Activated naive CD4-positive, alpha-beta T cell treated with anti-CD3 and anti-CD28 coated beads, Interleukin-2, amount 50 U/mL, for 16 hours (primary cell): ENCODE measurements around the gene OR4E2.
"Not testable (repeated sequence)": the region's sequence is repeated elsewhere in the genome, so short reads cannot be mapped to it uniquely, and the experiment has no call there.

ENCODE experiments used
- DNase-seq: peaks from one replicate; pipeline ENCODE4 v3.0.0-alpha.2; 2020

Gene OR4E2

DNA sequence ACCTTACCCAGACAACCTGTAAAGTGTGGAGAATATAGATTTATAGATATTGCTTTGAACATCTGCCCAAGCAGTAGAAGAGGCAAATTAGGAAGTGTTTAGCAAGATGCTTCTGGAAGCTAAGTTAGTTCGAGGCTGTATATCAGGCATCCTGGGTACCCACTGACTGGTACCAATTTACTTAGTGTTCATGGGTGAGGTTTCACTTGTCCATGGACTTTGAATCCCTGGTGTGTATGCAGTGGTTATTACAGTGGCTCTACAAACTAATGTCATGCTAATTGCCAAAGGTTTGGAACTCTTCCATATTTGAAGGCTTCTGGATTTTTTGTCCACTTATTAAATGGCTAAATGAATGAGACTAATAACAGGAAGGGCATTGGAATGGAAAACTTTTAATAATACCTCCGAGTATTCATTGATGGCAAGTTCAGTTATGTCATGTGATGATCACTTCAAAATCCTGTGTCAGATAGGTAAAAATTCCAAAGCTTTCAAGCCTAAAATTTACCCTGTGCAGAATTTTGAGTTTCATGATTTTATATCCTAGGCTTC is at the start of gene OR4E2:
TSS of gene OR4E2 (plus strand) at position 505 of the 555 bp plus-strand sequence. CDS start 11,248 bp downstream, outside the sequence.
- no peak for DNase-seq

DNA sequence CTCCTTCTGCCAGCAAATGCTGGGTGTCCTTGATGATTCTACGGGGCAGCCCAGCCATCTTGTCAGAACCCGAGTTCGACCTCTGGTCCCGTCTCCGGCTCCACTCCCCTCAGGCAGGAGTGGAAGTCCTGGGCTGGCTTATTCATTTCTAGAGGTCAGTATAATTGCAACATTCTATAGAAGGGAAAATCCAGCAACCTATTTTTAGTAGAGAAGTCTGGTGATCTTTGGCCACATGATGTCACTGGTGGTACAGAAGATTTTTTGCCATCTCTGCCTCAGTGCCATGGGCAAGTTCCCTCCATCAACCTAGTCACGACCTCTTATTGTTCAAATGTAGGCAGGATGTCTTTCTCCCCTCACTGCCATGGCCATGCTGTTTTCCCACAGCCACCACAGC is 41.3 kb upstream of the OR4E2 start:
- no peak for DNase-seq

- DNase-seq, result no peak
These were observed 39.4 kb upstream of the OR4E2 start for GRCh38 chr14:21614240-21614639.

- DNase-seq, result no peak
These were observed 36.0 kb upstream of the OR4E2 start for GRCh38 chr14:21617614-21618013.

GRCh38 chr14:21626491-21627230 is 27.0 kb upstream of the OR4E2 start:
- no peak for DNase-seq

- not testable (repeated sequence) for DNase-seq
These were observed 23.1 kb upstream of the OR4E2 start for GRCh38 chr14:21630503-21630902.

GRCh38 chr14:21631084-21631483 is 22.6 kb upstream of the OR4E2 start:
- DNase-seq, result no peak

- DNase-seq, result no peak
These were observed 18.8 kb upstream of the OR4E2 start, which contains the start of gene OR10G2 for GRCh38 chr14:21634840-21635239. Gene OR10G2, minus strand, starts transcription at chr14:21634940. Its CDS starts 98 bp downstream, at chr14:21634842.

DNA sequence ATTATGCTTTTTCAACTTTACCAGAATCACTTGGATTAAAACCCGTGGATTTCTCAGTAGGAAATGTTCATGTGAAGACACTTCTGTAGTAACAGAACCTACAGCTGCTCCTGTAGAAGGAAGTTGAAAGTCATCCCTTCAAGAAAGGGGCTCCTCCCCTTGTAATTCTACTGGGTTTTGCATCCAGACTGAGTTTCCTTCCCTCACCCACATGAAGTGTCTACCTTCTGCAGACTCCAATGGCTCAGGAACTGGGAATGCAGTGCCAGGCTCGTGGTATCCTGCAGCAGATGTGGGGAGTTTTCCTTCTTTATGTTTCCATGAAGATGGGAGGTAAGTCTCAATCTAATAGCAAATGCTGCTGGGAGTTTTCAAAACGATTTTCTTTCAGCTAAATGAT is 11.0 kb upstream of the OR4E2 start:
- no peak for DNase-seq

DNA sequence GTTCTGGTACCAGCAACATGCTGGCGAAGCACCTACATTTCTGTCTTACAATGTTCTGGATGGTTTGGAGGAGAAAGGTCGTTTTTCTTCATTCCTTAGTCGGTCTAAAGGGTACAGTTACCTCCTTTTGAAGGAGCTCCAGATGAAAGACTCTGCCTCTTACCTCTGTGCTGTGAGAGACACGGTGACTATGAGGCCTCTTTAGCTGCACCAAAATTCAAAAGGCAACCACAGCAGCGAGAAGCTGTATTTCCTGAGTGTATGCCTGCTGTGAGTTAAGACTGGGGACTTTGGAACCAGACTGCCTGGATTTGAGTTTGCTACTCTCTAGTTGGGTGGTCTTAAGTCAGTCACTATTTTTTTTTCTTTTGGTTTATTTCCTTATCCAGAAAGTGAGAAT is 10.2 kb upstream of the OR4E2 start:
- DNase-seq, result no peak

- no peak for DNase-seq
These were observed 6.3 kb upstream of the OR4E2 start for GRCh38 chr14:21647380-21647779.

GRCh38 chr14:21652209-21652808 is 1.3 kb upstream of the OR4E2 start:
- DNase-seq, result no peak

DNA sequence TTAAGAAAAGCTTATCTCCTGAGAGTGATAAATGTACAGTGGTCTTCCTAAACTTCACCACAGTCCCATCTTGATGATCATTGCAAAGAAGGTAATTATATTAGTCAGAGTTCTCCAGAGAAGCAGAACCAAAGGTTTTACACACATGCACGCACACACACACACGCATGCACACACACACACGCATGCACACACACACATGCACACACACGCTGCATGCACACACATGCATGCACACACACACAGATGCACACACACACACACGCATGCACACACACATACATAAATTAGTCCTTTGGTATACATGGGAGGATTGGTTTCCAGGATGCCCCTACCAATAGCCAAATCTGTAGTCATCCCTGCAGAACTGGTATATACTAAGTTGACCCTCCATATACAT is 580 bp downstream of the OR4E2 start:
- DNase-seq, result no peak

GRCh38 chr14:21656980-21657379 is 3.3 kb downstream of the OR4E2 start:
- no peak for DNase-seq

DNA sequence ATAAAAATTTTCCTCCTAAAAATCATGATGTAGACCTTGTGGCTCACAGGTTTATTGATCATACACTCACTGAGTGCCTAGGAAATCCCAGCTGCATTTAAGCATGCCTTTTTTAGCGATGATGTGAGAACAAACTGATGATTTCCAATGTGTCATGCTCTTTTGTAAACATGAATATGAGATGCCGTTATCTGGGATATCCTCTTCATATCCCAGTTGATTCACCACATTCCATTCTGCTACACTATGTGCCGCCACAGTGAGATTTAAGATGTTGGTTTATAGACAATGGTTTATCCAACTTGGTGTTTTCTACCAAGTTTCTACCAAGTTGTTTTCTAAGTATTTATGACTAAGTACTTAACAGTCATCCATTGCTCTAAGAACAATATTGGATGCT is 14.7 kb downstream of the OR4E2 start:
- no peak for DNase-seq

- DNase-seq, result no peak
These were observed 15.6 kb downstream of the OR4E2 start for GRCh38 chr14:21669284-21669683.

- DNase-seq, result no peak
These were observed 17.7 kb downstream of the OR4E2 start for GRCh38 chr14:21671371-21671770.

- DNase-seq, result no peak
These were observed 18.5 kb downstream of the OR4E2 start for GRCh38 chr14:21672116-21672515.

GRCh38 chr14:21673718-21674117 is 20.1 kb downstream of the OR4E2 start, which contains the start of gene OR4E1:
Gene OR4E1, minus strand, starts transcription at chr14:21673818. Its CDS starts 2,883 bp downstream, at chr14:21670935.
- no peak for DNase-seq

GRCh38 chr14:21675566-21675965 is 21.9 kb downstream of the OR4E2 start:
- no peak for DNase-seq

GRCh38 chr14:21680072-21680471 is 26.4 kb downstream of the OR4E2 start:
- no peak for DNase-seq

- DNase-seq, result no peak
These were observed 32.8 kb downstream of the OR4E2 start for GRCh38 chr14:21686468-21686867.

- DNase-seq, result no peak
These were observed 40.8 kb downstream of the OR4E2 start for GRCh38 chr14:21694425-21694824.

DNA sequence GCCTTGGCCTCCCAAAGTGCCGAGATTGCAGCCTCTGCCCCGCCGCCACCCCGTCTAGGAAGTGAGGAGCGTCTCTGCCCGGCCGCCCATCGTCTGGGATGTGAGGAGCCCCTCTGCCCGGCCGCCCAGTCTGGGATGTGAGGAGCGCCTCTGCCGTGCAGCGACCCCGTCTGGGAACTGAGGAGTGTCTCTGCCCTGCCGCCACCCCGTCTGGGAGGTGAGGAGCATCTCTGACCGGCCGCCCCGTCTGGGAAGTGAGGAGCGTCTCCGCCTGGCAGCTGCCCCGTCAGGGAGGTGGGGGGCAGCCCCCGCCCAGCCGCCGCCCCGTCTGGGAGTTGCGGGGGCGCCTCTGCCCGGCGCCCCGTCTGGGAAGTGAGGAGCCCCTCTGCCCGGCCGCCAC is 44.0 kb downstream of the OR4E2 start:
- DNase-seq, result not testable (repeated sequence)
